Spinal cord (tissue), 4 donors: ENCODE measurements around the gene IL1RN. TPM values are rescaled to one million over a fixed set of nuclear protein-coding genes. Genes with fewer than 3 reads are reported as not detected.

ENCODE experiments used
- polyA plus RNA-seq, 2 donors: library from polyadenylated mRNA; unstranded; fragments of 120-200 nt; gene quantifications; one replicate each; pipeline ENCODE4 v1.2.1, GENCODE V29; 2013; ENCODE audit not compliant: insufficient read length in 2 of 2
- small RNA-seq: library from RNA; depleted of rRNA; stranded (forward); fragments of <200 nt; gene quantifications from one replicate; pipeline ENCODE3, GENCODE V24; 2014; ENCODE audit warnings: low replicate concordance
- total RNA-seq, 2 donors: library from RNA; depleted of rRNA in 1 of 2; stranded (reverse); fragments of 120-200 nt in 1 of 2; fragments of >200 nt in 1 of 2; gene quantifications; one replicate each; pipeline versions ENCODE4 v1.2.3 to v1.2.4, GENCODE V29; 2013 to 2014

Gene IL1RN
- total and polyA plus RNA-seq, 4 donors: 0.24 to 1.8 (median 0.37) TPM

Small RNAs within 50 kb of the gene (small RNA-seq; reads per million reads assigned to genes)
- gene RNU6-1180P: 0.65 reads per million, percentile 66 among the genes with 10 or more reads in this experiment

Other genes with a start within 250 kb of the IL1RN start
- under 1 TPM in 1 of 2 donors, not detected in 1; 0.28 TPM for gene IL37, start 216.4 kb upstream of the IL1RN start, total RNA-seq
- gene IL37, start 216.4 kb upstream of the IL1RN start, polyA plus RNA-seq: not detected
- under 1 TPM in 1 of 2 donors, not detected in 1; 0.28 TPM for gene IL36G, start 149.6 kb upstream of the IL1RN start, total RNA-seq
- gene IL36G, start 149.6 kb upstream of the IL1RN start, polyA plus RNA-seq: under 1 TPM; 0.18 to 0.29 TPM
- gene IL36A, start 122.1 kb upstream of the IL1RN start, total RNA-seq: not detected
- not detected for gene IL36A, start 122.1 kb upstream of the IL1RN start, polyA plus RNA-seq
- gene IL36B, start 74.7 kb upstream of the IL1RN start, total RNA-seq: not detected
- not detected for gene IL36B, start 74.7 kb upstream of the IL1RN start, polyA plus RNA-seq
- gene IL36RN, start 68.4 kb upstream of the IL1RN start, total RNA-seq: under 1 TPM in 1 of 2 donors, not detected in 1; 0.11 TPM
- gene IL36RN, start 68.4 kb upstream of the IL1RN start, polyA plus RNA-seq: not detected
- gene IL1F10, start 59.6 kb upstream of the IL1RN start, total RNA-seq: not detected
- gene IL1F10, start 59.6 kb upstream of the IL1RN start, polyA plus RNA-seq: not detected
- 1 to 10 TPM; 6.4 to 7.1 TPM for gene PSD4, start 46.4 kb downstream of the IL1RN start, total RNA-seq
- 1 to 10 TPM; 4.2 to 5.3 TPM for gene PSD4, start 46.4 kb downstream of the IL1RN start, polyA plus RNA-seq
- gene PAX8, start 151.3 kb downstream of the IL1RN start, total RNA-seq: 1 to 10 TPM; 3.7 to 7.0 TPM
- gene PAX8, start 151.3 kb downstream of the IL1RN start, polyA plus RNA-seq: 10 to 100 TPM; 25.1 to 42.7 TPM